GM21515 (cell line): ENCODE measurements around the gene MGST2.

Experiments
- ATAC-seq: cut with Tn5 transposase; IDR thresholded peaks from one replicate; pipeline ENCODE4 v1.9.1; 2021; ENCODE audit not compliant: unreplicated experiment

Gene MGST2

GRCh38 chr4:139735381-139736273, 70.0 kb downstream of the MGST2 start:
- no peak for ATAC-seq

GRCh38 chr4:139736274-139736660, 70.6 kb downstream of the MGST2 start:
- no peak for ATAC-seq

- no peak for ATAC-seq
Observed at GRCh38 chr4:139736661-139737060, 71.0 kb downstream of the MGST2 start.

- no peak for ATAC-seq
Observed at GRCh38 chr4:139738846-139739613, 73.4 kb downstream of the MGST2 start.

- ATAC-seq, result no peak
Observed at GRCh38 chr4:139740121-139740520, 74.5 kb downstream of the MGST2 start.

- ATAC-seq, result no peak
Observed at GRCh38 chr4:139740531-139741041, 75.0 kb downstream of the MGST2 start.

- ATAC-seq, result no peak
Observed at GRCh38 chr4:139743027-139743426, 77.4 kb downstream of the MGST2 start.

- no peak for ATAC-seq
Observed at GRCh38 chr4:139744232-139744631, 78.6 kb downstream of the MGST2 start.

GRCh38 chr4:139745111-139745639, 79.6 kb downstream of the MGST2 start:
- ATAC-seq, result no peak

- ATAC-seq, result no peak
Observed at GRCh38 chr4:139746431-139747171, 81.0 kb downstream of the MGST2 start.

- no peak for ATAC-seq
Observed at GRCh38 chr4:139749338-139749737, 83.7 kb downstream of the MGST2 start.

GRCh38 chr4:139749835-139750498, 84.3 kb downstream of the MGST2 start:
- no peak for ATAC-seq

- ATAC-seq, result no peak
Observed at GRCh38 chr4:139753686-139754085, 88.1 kb downstream of the MGST2 start.
